Left renal cortex interstitium (tissue), 4 donors: ENCODE results near the gene SUGCT. TPM values are rescaled to one million over a fixed set of nuclear protein-coding genes. Genes with fewer than 3 reads are reported as not detected.

Experiments used
- DNase-seq, 4 donors: peaks; one replicate each; pipeline ENCODE4 v3.0.0-alpha.2; 2013; ENCODE audit warnings: low read depth in 4 of 4, low spot score in 2 of 4, missing footprints in 1 of 4
- polyA plus RNA-seq, 4 donors: library from polyadenylated mRNA; unstranded; fragments of 120-200 nt; gene quantifications; one replicate each; pipeline ENCODE4 v1.2.1, GENCODE V29; 2013; ENCODE audit not compliant: insufficient read length in 4 of 4

Gene SUGCT
- polyA plus RNA-seq, 4 donors: 11.4 to 16.5 (median 12.5) TPM

- DNase-seq: no peak
These were observed 699.1 kb downstream of the SUGCT start for GRCh38 chr7:40833888-40834234.

- no peak for DNase-seq
These were observed 701.4 kb downstream of the SUGCT start for GRCh38 chr7:40836218-40836617.

GRCh38 chr7:40839881-40840280 lies 705.1 kb downstream of the SUGCT start:
- no peak for DNase-seq

DNA sequence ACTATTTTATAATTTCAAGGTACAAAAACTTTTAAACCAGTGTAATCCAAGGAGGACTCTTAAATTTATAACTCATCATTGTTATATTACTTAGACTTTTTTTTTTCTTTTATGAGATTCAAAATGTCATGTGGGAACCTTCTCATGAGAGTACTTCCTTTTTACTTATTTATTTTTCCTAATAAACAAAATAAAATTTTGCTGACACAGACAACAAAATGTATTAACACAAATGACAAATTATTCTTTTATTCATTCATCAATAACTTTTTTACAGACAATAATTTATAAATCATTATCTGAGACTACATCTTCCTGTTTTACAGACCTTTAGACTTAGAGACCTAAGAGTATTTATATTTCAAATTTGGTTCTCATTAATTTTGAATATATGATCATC lies 706.2 kb downstream of the SUGCT start:
- no peak for DNase-seq

DNA sequence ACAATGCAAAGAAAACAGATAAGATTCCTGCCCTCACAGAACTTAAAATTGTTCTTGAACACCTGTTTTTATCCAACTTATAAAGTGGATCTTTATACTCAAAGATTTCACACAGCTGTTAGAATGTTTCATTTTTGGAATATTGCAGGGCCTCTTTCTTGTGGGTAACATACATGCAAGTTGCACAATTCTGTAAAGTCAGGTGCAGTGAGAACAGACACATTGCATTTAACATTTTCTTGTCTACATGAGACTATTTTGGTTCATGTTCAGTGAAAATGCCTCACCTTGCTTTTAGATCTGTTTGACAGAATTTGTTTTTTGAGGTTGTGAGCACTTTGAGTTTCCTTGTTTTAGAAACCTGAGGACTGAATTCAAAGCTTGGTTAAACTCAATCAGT lies 707.8 kb downstream of the SUGCT start:
- no peak for DNase-seq

- no peak for DNase-seq
These were observed 708.7 kb downstream of the SUGCT start for GRCh38 chr7:40843338-40843985.

GRCh38 chr7:40845943-40846342 lies 711.1 kb downstream of the SUGCT start:
- DNase-seq: no peak

DNA sequence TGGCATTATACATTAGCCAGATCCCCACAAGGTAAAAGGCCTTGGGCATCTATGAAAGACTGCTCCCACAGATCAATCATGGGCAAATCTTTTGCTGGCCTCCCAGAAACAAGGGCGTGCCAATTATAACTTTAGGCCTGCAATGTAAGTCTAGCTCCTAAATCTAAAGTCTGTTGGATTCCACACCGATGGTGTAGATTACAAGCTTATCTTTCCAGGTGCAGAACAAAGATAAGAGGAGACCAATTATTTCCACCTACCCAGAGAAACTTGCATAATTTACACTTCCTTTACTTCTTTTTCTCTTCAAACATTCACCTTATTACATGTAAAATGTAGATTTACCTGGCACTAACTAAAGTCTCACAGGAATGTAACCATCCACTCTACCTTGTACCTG lies 713.1 kb downstream of the SUGCT start:
- DNase-seq: no peak

GRCh38 chr7:40848541-40849221 lies 713.9 kb downstream of the SUGCT start:
- DNase-seq: no peak

- DNase-seq: no peak
These were observed 715.2 kb downstream of the SUGCT start for GRCh38 chr7:40850017-40850416.

DNA sequence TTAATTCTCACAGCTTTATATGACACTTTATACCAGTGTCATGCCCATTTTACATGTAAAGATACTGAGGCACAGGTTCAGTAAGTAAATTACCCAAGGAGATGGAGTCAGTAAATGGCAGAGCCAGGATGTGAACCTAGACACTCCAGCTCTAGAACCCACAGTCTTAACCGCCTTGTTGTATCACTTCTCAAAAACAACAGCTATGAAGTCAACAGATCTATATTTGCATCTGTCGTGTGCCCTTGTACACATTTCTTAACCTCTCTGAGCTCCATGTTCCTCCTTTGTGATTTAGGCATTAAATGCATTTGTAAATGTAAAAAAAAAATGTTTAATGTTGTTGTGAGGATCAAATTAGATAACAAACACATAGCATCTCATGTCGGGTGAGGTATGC lies 716.2 kb downstream of the SUGCT start:
- no peak for DNase-seq

GRCh38 chr7:40859076-40859475 lies 724.3 kb downstream of the SUGCT start:
- DNase-seq: no peak

DNA sequence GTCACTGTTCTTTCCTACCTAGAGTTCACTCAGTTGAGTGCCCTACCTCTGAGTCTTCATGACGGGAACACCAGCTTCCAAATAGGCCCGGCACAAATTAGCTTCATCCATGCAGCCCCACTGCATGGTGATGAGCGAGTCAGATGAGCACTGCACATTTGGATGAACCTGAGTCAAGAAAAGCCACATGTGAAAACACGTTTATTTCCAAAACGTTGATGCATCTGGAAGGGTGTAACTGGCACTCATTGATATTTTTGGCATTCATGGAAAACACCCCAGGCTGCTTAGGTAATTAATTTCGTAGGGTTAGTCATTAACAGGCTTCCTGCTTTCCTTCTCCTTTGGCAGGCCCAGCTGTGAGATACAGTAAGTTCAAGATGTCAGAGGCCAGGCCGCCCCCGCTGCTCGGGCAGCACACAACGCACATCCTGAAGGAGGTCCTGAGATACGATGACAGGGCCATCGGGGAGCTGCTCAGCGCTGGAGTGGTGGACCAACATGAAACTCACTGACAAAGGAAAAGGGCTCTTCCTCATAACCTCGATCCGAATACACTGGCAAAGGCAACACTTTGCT lies 725.2 kb downstream of the SUGCT start:
- no peak for DNase-seq

DNA sequence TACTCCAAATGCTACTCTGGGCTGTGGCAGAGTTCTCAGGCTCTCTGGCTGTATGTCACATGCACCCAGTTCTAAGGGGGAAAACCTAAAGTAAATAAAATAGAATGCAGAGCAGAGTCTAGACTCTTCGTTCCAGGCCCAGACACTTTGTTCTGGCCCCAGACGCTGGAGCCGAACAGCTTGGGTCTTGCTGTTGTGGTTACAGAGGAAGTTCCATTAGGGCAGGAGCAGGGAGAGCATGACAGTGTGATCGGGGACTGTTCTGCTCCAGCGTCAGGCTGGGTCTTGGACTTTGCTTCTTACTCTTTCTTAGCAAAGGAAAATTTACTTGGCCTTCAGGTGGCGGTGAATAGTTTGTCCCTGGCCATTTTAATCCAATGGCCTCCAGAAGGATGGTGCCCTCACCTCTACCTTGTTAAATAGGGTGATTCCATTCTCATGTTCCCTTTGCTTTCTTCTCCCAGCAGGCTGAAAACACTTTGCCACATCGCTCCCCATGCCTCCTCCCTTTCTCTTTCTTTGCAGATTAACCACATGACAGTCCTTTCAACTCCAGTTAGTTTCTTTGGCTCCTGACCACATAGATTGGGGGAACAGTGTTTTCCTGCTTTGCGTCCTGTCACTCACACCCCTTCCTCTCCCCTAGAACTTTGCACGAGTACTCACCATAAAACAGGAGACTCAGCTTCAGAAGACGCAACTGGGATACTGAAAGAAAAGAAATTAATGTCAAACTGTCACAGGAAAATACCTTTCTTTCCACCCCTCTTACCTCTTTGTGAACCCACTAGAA lies 730.8 kb downstream of the SUGCT start:
- DNase-seq: no peak

- no peak for DNase-seq
These were observed 731.8 kb downstream of the SUGCT start for GRCh38 chr7:40866601-40867000.

GRCh38 chr7:40870108-40870507 lies 735.3 kb downstream of the SUGCT start:
- no peak for DNase-seq

DNA sequence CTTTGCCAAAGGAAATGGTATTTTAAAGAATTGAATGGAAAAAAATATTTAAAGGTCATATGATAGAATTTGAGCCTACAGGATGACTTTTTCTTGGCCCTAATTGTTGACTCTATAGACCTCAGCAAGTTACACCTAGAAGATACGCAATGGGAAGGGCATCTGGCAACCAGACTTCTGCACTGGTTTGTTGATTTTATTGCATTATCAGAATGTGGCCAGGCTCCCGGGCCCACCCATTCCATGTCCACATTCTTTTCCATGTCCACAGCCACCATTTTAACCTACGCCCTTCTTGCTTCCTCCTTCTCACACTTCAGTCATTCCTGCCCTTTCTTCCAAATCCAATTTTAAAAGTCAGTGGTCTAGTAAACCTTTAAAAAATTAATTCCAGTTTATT lies 738.4 kb downstream of the SUGCT start:
- no peak for DNase-seq

DNA sequence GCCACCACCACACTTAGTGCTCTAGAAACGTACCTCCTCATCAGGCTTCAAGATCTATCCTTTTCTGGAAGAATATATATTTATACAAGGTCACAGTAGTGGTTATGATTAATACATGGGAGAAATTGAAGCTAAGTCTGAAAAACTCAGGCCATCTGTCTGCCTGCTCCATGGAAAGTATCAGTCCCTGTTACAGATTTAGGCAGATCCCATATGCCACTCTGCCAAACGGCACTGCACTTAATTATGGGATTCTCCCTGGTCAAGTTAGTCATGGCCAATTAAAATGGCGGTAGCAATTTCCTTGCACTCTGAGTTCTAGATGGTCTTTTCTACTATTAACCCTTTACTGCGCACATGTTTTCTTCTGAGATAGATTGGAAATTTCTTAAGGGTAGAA lies 740.0 kb downstream of the SUGCT start:
- DNase-seq: no peak

DNA sequence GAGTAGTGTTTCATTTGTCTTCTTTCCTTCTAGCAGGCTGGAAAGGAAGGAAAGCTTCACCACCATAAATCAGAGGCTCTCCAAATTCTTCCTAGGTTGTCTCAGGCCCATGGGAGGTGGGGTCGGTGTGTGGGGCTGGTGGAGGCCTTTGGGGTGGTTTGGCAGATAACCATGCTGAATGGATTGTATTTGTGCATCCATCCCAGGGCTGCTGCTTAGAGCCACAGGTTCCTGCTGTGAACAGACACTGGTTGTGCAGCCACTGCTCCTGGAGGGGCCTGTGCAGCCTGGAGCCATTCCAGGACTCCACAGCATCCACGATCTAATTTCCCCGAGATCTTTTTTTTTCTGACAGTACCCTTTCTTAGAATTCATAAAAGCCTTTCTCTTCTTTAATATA lies 741.8 kb downstream of the SUGCT start:
- DNase-seq: no peak

- DNase-seq: no peak
These were observed 745.2 kb downstream of the SUGCT start for GRCh38 chr7:40879941-40880543.

DNA sequence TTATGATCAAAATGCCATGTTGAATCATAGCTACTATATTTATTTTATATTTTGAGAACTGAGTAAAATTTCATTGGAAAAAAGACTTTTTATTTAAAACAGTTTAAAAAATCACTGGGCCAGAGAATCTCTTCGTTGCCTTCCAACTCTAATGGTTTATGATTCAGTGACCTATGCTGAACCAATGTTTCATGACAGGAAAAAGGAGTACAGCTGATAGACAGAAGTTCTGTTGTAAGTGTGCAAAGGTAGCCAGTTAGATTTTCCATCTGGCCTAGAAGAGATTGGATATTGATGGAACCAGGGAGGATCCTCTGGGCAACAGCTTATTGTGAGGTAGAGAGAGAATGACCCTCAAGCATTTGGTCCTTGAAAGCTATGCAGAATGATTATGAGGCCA lies 745.8 kb downstream of the SUGCT start:
- DNase-seq: no peak
